ENCODE data around the gene TBC1D2. TPM values are rescaled to one million over a fixed set of nuclear protein-coding genes. Genes with fewer than 3 reads are reported as not detected.

TBC1D2 gene, protein sequence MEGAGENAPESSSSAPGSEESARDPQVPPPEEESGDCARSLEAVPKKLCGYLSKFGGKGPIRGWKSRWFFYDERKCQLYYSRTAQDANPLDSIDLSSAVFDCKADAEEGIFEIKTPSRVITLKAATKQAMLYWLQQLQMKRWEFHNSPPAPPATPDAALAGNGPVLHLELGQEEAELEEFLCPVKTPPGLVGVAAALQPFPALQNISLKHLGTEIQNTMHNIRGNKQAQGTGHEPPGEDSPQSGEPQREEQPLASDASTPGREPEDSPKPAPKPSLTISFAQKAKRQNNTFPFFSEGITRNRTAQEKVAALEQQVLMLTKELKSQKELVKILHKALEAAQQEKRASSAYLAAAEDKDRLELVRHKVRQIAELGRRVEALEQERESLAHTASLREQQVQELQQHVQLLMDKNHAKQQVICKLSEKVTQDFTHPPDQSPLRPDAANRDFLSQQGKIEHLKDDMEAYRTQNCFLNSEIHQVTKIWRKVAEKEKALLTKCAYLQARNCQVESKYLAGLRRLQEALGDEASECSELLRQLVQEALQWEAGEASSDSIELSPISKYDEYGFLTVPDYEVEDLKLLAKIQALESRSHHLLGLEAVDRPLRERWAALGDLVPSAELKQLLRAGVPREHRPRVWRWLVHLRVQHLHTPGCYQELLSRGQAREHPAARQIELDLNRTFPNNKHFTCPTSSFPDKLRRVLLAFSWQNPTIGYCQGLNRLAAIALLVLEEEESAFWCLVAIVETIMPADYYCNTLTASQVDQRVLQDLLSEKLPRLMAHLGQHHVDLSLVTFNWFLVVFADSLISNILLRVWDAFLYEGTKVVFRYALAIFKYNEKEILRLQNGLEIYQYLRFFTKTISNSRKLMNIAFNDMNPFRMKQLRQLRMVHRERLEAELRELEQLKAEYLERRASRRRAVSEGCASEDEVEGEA
- total RNA-seq (2014; rRNA removed; shearing (Covaris generic)) (2.5 and 5.5 TPM in 2 replicates), total RNA-seq (2022) (3.1 and 3.2 TPM in 2 replicates), Bru-seq, nascent RNA (percentile 42 among the genes with signal in this experiment), BruChase-seq, experiment 1, labeled RNA remaining after a 6-hour chase (percentile 39 among the genes with signal in this experiment), BruChase-seq, experiment 2, labeled RNA remaining after a 2-hour chase (percentile 40 among the genes with signal in this experiment)
- long read RNA-seq, transcript TBC1D2-205 (13 exons, 3,349 nt) = major isoform, 8 of 16 reads
- long read RNA-seq, partial matches to known transcripts = 7 of 16 reads
- long read RNA-seq, other reads (novel, unspliced or antisense) = 1 of 16 reads

DNA sequence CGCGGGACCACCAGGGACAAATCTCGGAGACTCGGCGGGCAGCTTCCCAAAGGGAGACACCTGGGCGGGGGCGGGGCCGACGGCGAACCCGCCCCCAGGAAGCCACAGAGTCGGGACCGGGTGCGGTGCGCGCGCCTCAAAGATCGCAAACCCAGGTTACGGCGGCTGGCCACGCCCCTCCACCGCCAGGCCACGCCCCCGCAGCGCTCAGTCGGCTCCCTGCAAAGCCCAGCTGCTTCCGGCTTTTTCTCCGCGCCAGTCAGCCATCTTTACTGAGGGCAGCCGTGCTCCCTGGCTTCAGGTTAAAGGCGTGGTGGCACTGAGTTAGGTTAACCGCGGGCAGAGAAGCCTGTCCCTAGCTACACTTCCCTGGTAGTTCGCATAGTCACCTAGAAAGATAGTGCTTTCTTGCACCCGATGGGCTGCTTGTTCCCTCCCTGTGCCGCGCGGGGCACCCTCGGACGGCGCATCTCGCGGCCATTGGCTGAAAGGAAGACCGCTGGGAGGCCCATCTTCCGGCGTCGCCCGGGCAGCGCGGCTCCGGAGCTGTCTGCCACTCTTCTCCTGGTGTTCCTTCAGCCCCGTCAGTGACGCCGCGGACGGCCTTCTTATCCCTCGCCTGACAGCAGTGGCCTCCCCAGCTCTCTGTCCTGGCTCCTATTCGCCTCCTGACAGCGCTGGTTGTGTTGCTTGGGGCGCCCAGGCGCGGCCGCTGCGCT, at the start of gene TBC1D2:
Gene TBC1D2 (minus strand): TSS at position 72 of the 719 bp plus-strand sequence. CDS start 108 bp downstream, outside the sequence.
- Histone ChIP-seq H3K9me3 (ENCODE audit: low read length) (no peaks in the 10 kb centered on the region), H3K36me3 (ENCODE audit: insufficient read depth, low read length) (no peaks in the 10 kb centered on the region), H3K27ac (ENCODE audit: low read depth, low read length, poor library complexity, severe bottlenecking) (peak within 1 kb of the TSS; percentile 85), H4K20me1 (ENCODE audit: insufficient read depth, low read length) (no peaks in the 10 kb centered on the region), H3K4me2 (ENCODE audit: low read length) (peak within 1 kb of the TSS; percentile 95), H3K9me2 (ENCODE audit: insufficient read depth, low read length) (no peaks in the 10 kb centered on the region), H3K4me3 (ENCODE audit: low read depth, low read length, poor library complexity, severe bottlenecking) (peak within 1 kb of the TSS; percentile 75), H3K4me1 (ENCODE audit: insufficient read depth, low read length, poor library complexity, severe bottlenecking) (peaks cover 17% of the 10 kb centered on the region), H3K79me2 (ENCODE audit: insufficient read depth, low read depth, low read length) (no peaks in the 10 kb centered on the region), H2AFZ (ENCODE audit: low read length) (peak within 1 kb of the TSS; percentile 90)
- BruUV-seq (replicated peaks) = no TSS peak
- DNase-seq (ENCODE audit: low spot score) = peak; percentile 95
- ChIA-PET CTCF (ENCODE audit: unreplicated experiment) (interaction anchor here (0.6 to 1.1 kb wide), 4 partner anchors 23 to 510 kb away, joined by 3 to 5 read pairs (median 4); partner anchors contain the start of gene NANS), POLR2A (interaction anchor here (0.5 to 2.5 kb wide), 20 partner anchors 10 to 1074 kb away, joined by 3 to 10 read pairs (median 4); partner anchors contain the start of genes NANS and TRMO)
- intact Hi-C loops (cut with micrococcal nuclease; ENCODE audit: unreplicated experiment) = loop anchor here (1.0 to 5.0 kb wide), 4 partner anchors 181 to 622 kb away; partner anchors contain the start of genes NANS, NCBP1, TRMO and TSTD2
- TF ChIP-seq, protein P1, sequence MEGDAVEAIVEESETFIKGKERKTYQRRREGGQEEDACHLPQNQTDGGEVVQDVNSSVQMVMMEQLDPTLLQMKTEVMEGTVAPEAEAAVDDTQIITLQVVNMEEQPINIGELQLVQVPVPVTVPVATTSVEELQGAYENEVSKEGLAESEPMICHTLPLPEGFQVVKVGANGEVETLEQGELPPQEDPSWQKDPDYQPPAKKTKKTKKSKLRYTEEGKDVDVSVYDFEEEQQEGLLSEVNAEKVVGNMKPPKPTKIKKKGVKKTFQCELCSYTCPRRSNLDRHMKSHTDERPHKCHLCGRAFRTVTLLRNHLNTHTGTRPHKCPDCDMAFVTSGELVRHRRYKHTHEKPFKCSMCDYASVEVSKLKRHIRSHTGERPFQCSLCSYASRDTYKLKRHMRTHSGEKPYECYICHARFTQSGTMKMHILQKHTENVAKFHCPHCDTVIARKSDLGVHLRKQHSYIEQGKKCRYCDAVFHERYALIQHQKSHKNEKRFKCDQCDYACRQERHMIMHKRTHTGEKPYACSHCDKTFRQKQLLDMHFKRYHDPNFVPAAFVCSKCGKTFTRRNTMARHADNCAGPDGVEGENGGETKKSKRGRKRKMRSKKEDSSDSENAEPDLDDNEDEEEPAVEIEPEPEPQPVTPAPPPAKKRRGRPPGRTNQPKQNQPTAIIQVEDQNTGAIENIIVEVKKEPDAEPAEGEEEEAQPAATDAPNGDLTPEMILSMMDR (conservative IDR thresholded peaks at IDR 0.05; ENCODE audit: low read length) = peak; percentile 51; the same call in 1 of the 2 replicates
- TF ChIP-seq EZH2phosphoT487 (IDR thresholded peaks at IDR 0.05; ENCODE audit: borderline replicate concordance, low read depth, low read length) = no peak

DNA sequence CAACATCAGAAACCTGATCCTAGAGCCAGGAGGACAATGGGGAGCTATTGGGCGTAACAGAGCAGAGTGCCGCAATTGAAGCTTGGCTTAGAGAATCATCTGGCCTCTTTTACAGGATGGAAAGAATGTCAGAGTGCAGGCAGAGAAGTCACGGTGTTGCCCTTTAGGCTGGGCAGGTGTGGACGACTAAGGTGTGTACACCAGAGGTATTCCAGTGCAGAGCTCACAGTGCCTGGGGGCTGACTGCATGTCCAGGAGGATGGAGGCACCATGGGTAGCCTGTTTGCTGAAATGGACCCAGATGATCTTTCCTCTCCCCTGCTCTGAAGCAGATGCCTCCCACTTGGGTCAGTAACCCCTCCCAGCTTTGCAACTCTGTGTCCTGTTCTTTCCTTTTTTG, 48.9 kb upstream of the TBC1D2 start:
- Histone ChIP-seq H3K9me3 (ENCODE audit: low read length) (no peaks in the 10 kb centered on the region), H3K4me2 (ENCODE audit: low read length) (no peak overlapping the region), H4K20me1 (ENCODE audit: insufficient read depth, low read length) (no peaks in the 10 kb centered on the region), H2AFZ (ENCODE audit: low read length) (no peak overlapping the region), H3K27ac (ENCODE audit: low read depth, low read length, poor library complexity, severe bottlenecking) (no peak overlapping the region), H3K9me2 (ENCODE audit: insufficient read depth, low read length) (no peaks in the 10 kb centered on the region), H3K36me3 (ENCODE audit: insufficient read depth, low read length) (no peaks in the 10 kb centered on the region), H3K4me3 (ENCODE audit: low read depth, low read length, poor library complexity, severe bottlenecking) (no peak overlapping the region), H3K4me1 (ENCODE audit: insufficient read depth, low read length, poor library complexity, severe bottlenecking) (no peaks in the 10 kb centered on the region), H3K79me2 (ENCODE audit: insufficient read depth, low read depth, low read length) (no peaks in the 10 kb centered on the region)
- ChIA-PET POLR2A (interaction anchor here (0.6 kb wide), 1 partner anchor 355 kb away, joined by 3 read pairs; no protein-coding TSS in a partner anchor), CTCF (ENCODE audit: unreplicated experiment) (no interaction called here)
- intact Hi-C loops (cut with micrococcal nuclease; ENCODE audit: unreplicated experiment) = no loop called here
- DNase-seq (ENCODE audit: low spot score) = no peak
- TF ChIP-seq, protein P1 (conservative IDR thresholded peaks at IDR 0.05; ENCODE audit: low read length) = no peak
- TF ChIP-seq EZH2phosphoT487 (IDR thresholded peaks at IDR 0.05; ENCODE audit: borderline replicate concordance, low read depth, low read length) = no peak
- no TSS peak for BruUV-seq (replicated peaks)
